ENCODE results near the gene TMC1. TPM values are rescaled to one million over a fixed set of nuclear protein-coding genes. Genes with fewer than 3 reads are reported as not detected.
"Not testable (repeated sequence)": the region's sequence is repeated elsewhere in the genome, so short reads cannot be mapped to it uniquely, and the experiment has no call there.

Gene TMC1
- total and polyA plus RNA-seq, 4 experiments from 2014 or later = not detected

- Histone ChIP-seq H3K27me3 (ENCODE audit: insufficient read depth, low read length) (no peaks in the 10 kb centered on the region), H3K4me1 (ENCODE audit: insufficient read depth, low read length) (peaks cover 16% of the 10 kb centered on the region), H3K36me3 (ENCODE audit: insufficient read depth, low read length) (no peaks in the 10 kb centered on the region), H3K9me3 (ENCODE audit: control insufficient read depth in 1 of 2, low read length in 2 of 2) (no peaks in the 10 kb centered on the region), H3K4me3 (ENCODE audit: low read length in 2 of 2) (no peak overlapping the region), H3K27ac (ENCODE audit: low read depth, low read length) (no peak overlapping the region)
- H3K4me3 Mint-ChIP-seq = peak overlapping the region; percentile 5 to 77 (median 34)
- H3K4me1 Mint-ChIP-seq = peaks cover 9 to 31% (median 15%) of the 10 kb centered on the region in 4 donors
- H3K9me3 Mint-ChIP-seq = no peaks in the 10 kb centered on the region
- no peaks in the 10 kb centered on the region for H3K36me3 Mint-ChIP-seq
- peak overlapping the region in 1 of 7 donors; percentile 41 for H3K27ac Mint-ChIP-seq
- no peak for DNase-seq
- ChIA-PET POLR2A (ENCODE audit: partially characterized antibody) (no interaction called here), CTCF (ENCODE audit: partially characterized antibody) (interaction anchor here (0.6 kb wide), 1 partner anchor 105 kb away, joined by 3 read pairs; no protein-coding TSS in a partner anchor)
- no peaks in the 10 kb centered on the region for H3K27me3 Mint-ChIP-seq
- intact Hi-C loops (cut with micrococcal nuclease) = loop anchor here (5.0 kb wide), 1 partner anchor 37 kb away; no protein-coding TSS in a partner anchor
Observed at GRCh38 chr9:72478966-72479365, 42.4 kb upstream of the TMC1 start.

GRCh38 chr9:72480261-72480660, 41.1 kb upstream of the TMC1 start:
- H3K4me3 Mint-ChIP-seq; H3K9me3 ChIP-seq (ENCODE audit: control insufficient read depth in 1 of 2, low read length in 2 of 2); CTCF ChIA-PET (ENCODE audit: partially characterized antibody); intact Hi-C loops (cut with micrococcal nuclease); H3K27me3 ChIP-seq (ENCODE audit: insufficient read depth, low read length); H3K27ac ChIP-seq (ENCODE audit: low read depth, low read length); H3K36me3 Mint-ChIP-seq; H3K27me3 Mint-ChIP-seq; POLR2A ChIA-PET (ENCODE audit: partially characterized antibody); H3K36me3 ChIP-seq (ENCODE audit: insufficient read depth, low read length); H3K4me3 ChIP-seq (ENCODE audit: low read length in 2 of 2); H3K9me3 Mint-ChIP-seq; H3K27ac Mint-ChIP-seq; DNase-seq: not testable (repeated sequence)
- peaks cover 16% of the 10 kb centered on the region for H3K4me1 ChIP-seq (ENCODE audit: insufficient read depth, low read length)
- peaks cover 8 to 31% (median 15%) of the 10 kb centered on the region in 4 donors for H3K4me1 Mint-ChIP-seq

GRCh38 chr9:72480921-72481320, 40.5 kb upstream of the TMC1 start:
- no peak for DNase-seq
- Histone ChIP-seq H3K27ac (ENCODE audit: low read depth, low read length) (no peak overlapping the region), H3K9me3 (ENCODE audit: control insufficient read depth in 1 of 2, low read length in 2 of 2) (no peaks in the 10 kb centered on the region), H3K27me3 (ENCODE audit: insufficient read depth, low read length) (no peaks in the 10 kb centered on the region), H3K36me3 (ENCODE audit: insufficient read depth, low read length) (no peaks in the 10 kb centered on the region), H3K4me3 (ENCODE audit: low read length in 2 of 2) (no peak overlapping the region), H3K4me1 (ENCODE audit: insufficient read depth, low read length) (peaks cover 16% of the 10 kb centered on the region)
- Mint-ChIP-seq H3K27ac (no peak overlapping the region), H3K4me1 (peaks cover 8 to 31% (median 15%) of the 10 kb centered on the region in 4 donors), H3K4me3 (peak overlapping the region in 1 of 8 donors; percentile 10), H3K9me3 (no peaks in the 10 kb centered on the region), H3K36me3 (no peaks in the 10 kb centered on the region), H3K27me3 (no peaks in the 10 kb centered on the region)
- intact Hi-C loops (cut with micrococcal nuclease) = no loop called here
- ChIA-PET POLR2A (ENCODE audit: partially characterized antibody) (no interaction called here), CTCF (ENCODE audit: partially characterized antibody) (no interaction called here)

- intact Hi-C loops (cut with micrococcal nuclease) = no loop called here
- Histone ChIP-seq H3K27ac (ENCODE audit: low read depth, low read length) (no peak overlapping the region), H3K4me3 (ENCODE audit: low read length in 2 of 2) (no peak overlapping the region), H3K4me1 (ENCODE audit: insufficient read depth, low read length) (no peaks in the 10 kb centered on the region), H3K36me3 (ENCODE audit: insufficient read depth, low read length) (no peaks in the 10 kb centered on the region), H3K9me3 (ENCODE audit: control insufficient read depth in 1 of 2, low read length in 2 of 2) (no peaks in the 10 kb centered on the region), H3K27me3 (ENCODE audit: insufficient read depth, low read length) (no peaks in the 10 kb centered on the region)
- H3K9me3 Mint-ChIP-seq = no peaks in the 10 kb centered on the region
- ChIA-PET CTCF (ENCODE audit: partially characterized antibody) (no interaction called here), POLR2A (ENCODE audit: partially characterized antibody) (no interaction called here)
- H3K27ac Mint-ChIP-seq = no peak overlapping the region
- H3K4me1 Mint-ChIP-seq = no peaks in the 10 kb centered on the region
- H3K27me3 Mint-ChIP-seq = peaks cover 1 to 4% of the 10 kb centered on the region in 2 donors
- H3K4me3 Mint-ChIP-seq = no peak overlapping the region
- H3K36me3 Mint-ChIP-seq = no peaks in the 10 kb centered on the region
- DNase-seq = no peak
Observed at GRCh38 chr9:72485821-72486593, 35.4 kb upstream of the TMC1 start.

GRCh38 chr9:72486594-72486955, 34.8 kb upstream of the TMC1 start:
- intact Hi-C loops (cut with micrococcal nuclease) = no loop called here

GRCh38 chr9:72487665-72488064, 33.7 kb upstream of the TMC1 start:
- POLR2A ChIA-PET (ENCODE audit: partially characterized antibody); H3K9me3 Mint-ChIP-seq; H3K27ac ChIP-seq (ENCODE audit: low read depth, low read length); DNase-seq; H3K27me3 Mint-ChIP-seq; H3K4me3 ChIP-seq (ENCODE audit: low read length in 2 of 2); CTCF ChIA-PET (ENCODE audit: partially characterized antibody); H3K4me3 Mint-ChIP-seq; H3K36me3 ChIP-seq (ENCODE audit: insufficient read depth, low read length); H3K27ac Mint-ChIP-seq; H3K27me3 ChIP-seq (ENCODE audit: insufficient read depth, low read length); H3K4me1 ChIP-seq (ENCODE audit: insufficient read depth, low read length); H3K9me3 ChIP-seq (ENCODE audit: control insufficient read depth in 1 of 2, low read length in 2 of 2); H3K36me3 Mint-ChIP-seq; H3K4me1 Mint-ChIP-seq; intact Hi-C loops (cut with micrococcal nuclease): not testable (repeated sequence)

More at GRCh38 chr9:72486594-72486955, 34.8 kb upstream of the TMC1 start:
- Mint-ChIP-seq H3K27me3 (peaks cover 1 to 4% of the 10 kb centered on the region in 2 donors), H3K36me3 (no peaks in the 10 kb centered on the region), H3K4me1 (no peaks in the 10 kb centered on the region), H3K27ac (no peak overlapping the region), H3K4me3 (no peak overlapping the region), H3K9me3 (no peaks in the 10 kb centered on the region)
- Histone ChIP-seq H3K27me3 (ENCODE audit: insufficient read depth, low read length) (no peaks in the 10 kb centered on the region), H3K9me3 (ENCODE audit: control insufficient read depth in 1 of 2, low read length in 2 of 2) (no peaks in the 10 kb centered on the region), H3K4me1 (ENCODE audit: insufficient read depth, low read length) (no peaks in the 10 kb centered on the region), H3K36me3 (ENCODE audit: insufficient read depth, low read length) (no peaks in the 10 kb centered on the region), H3K4me3 (ENCODE audit: low read length in 2 of 2) (no peak overlapping the region), H3K27ac (ENCODE audit: low read depth, low read length) (no peak overlapping the region)
- ChIA-PET CTCF (ENCODE audit: partially characterized antibody) (no interaction called here), POLR2A (ENCODE audit: partially characterized antibody) (no interaction called here)
- DNase-seq = no peak

- ChIA-PET CTCF (ENCODE audit: partially characterized antibody) (no interaction called here), POLR2A (ENCODE audit: partially characterized antibody) (no interaction called here)
- intact Hi-C loops (cut with micrococcal nuclease) = no loop called here
- Mint-ChIP-seq H3K27me3 (peaks cover 1 to 4% of the 10 kb centered on the region in 2 donors), H3K36me3 (no peaks in the 10 kb centered on the region), H3K4me1 (no peaks in the 10 kb centered on the region), H3K4me3 (no peak overlapping the region), H3K9me3 (no peaks in the 10 kb centered on the region), H3K27ac (no peak overlapping the region)
- no peaks in the 10 kb centered on the region for H3K4me1 ChIP-seq (ENCODE audit: insufficient read depth, low read length)
- H3K4me3 ChIP-seq (ENCODE audit: low read length in 2 of 2) = no peak overlapping the region
- DNase-seq = no peak
- no peaks in the 10 kb centered on the region for H3K27me3 ChIP-seq (ENCODE audit: insufficient read depth, low read length)
- H3K36me3 ChIP-seq (ENCODE audit: insufficient read depth, low read length) = no peaks in the 10 kb centered on the region
- no peaks in the 10 kb centered on the region for H3K9me3 ChIP-seq (ENCODE audit: control insufficient read depth in 1 of 2, low read length in 2 of 2)
- no peak overlapping the region for H3K27ac ChIP-seq (ENCODE audit: low read depth, low read length)
Observed at GRCh38 chr9:72489986-72490385, 31.4 kb upstream of the TMC1 start.

Measured in CD4-positive, alpha-beta memory T cell (primary cell).